HG03045 (cell line): ENCODE data around the gene SLC35A2.
"Not testable (repeated sequence)": the region's sequence is repeated elsewhere in the genome, so short reads cannot be mapped to it uniquely, and the experiment has no call there.

Experiments
- ATAC-seq: cut with Tn5 transposase; IDR thresholded peaks from one replicate; pipeline ENCODE4 v1.9.1; 2021; ENCODE audit warnings: mild to moderate bottlenecking, moderate library complexity; ENCODE audit not compliant: unreplicated experiment

The SLC35A2 gene

GRCh38 chrX:48903290-48903689 is 8.2 kb downstream of the SLC35A2 start:
- no peak for ATAC-seq

GRCh38 chrX:48902776-48903175 is 8.7 kb downstream of the SLC35A2 start:
- ATAC-seq, result no peak

GRCh38 chrX:48902135-48902534 is 9.3 kb downstream of the SLC35A2 start:
- no peak for ATAC-seq

GRCh38 chrX:48901069-48901468 is 10.4 kb downstream of the SLC35A2 start:
- ATAC-seq, result no peak

- no peak for ATAC-seq
Measured at GRCh38 chrX:48899078-48899410, 12.4 kb downstream of the SLC35A2 start.

- peak; percentile 89 for ATAC-seq
Measured at GRCh38 chrX:48897625-48898306, 13.7 kb downstream of the SLC35A2 start, which contains the start of the genes PQBP1 and TIMM17B. PQBP1 (plus strand) TSS chrX:48897930; CDS start chrX:48898510, 580 bp downstream. TIMM17B (minus strand) TSS chrX:48897768; CDS start chrX:48897749, 19 bp downstream.

- peak; percentile 6 for ATAC-seq
Measured at GRCh38 chrX:48897157-48897624, 14.3 kb downstream of the SLC35A2 start.

- ATAC-seq, result no peak
Measured at GRCh38 chrX:48896611-48897011, 14.8 kb downstream of the SLC35A2 start.

- no peak for ATAC-seq
Measured at GRCh38 chrX:48894891-48895290, 16.6 kb downstream of the SLC35A2 start.

- no peak for ATAC-seq
Measured at GRCh38 chrX:48893556-48894348, 17.7 kb downstream of the SLC35A2 start.

- no peak for ATAC-seq
Measured at GRCh38 chrX:48892896-48893295, 18.6 kb downstream of the SLC35A2 start.

- ATAC-seq, result peak; percentile 82
Measured at GRCh38 chrX:48891402-48892288, 19.8 kb downstream of the SLC35A2 start.

- peak; percentile 45 for ATAC-seq
Measured at GRCh38 chrX:48890934-48891401, 20.5 kb downstream of the SLC35A2 start.

GRCh38 chrX:48890296-48890925 is 21.0 kb downstream of the SLC35A2 start:
- no peak for ATAC-seq

- ATAC-seq, result not testable (repeated sequence)
Measured at GRCh38 chrX:48886586-48886985, 24.9 kb downstream of the SLC35A2 start.

- no peak for ATAC-seq
Measured at GRCh38 chrX:48883729-48884128, 27.7 kb downstream of the SLC35A2 start.

GRCh38 chrX:48876944-48877343 is 34.5 kb downstream of the SLC35A2 start:
- not testable (repeated sequence) for ATAC-seq

- not testable (repeated sequence) for ATAC-seq
Measured at GRCh38 chrX:48872017-48872416, 39.4 kb downstream of the SLC35A2 start.

GRCh38 chrX:48864210-48864609 is 47.2 kb downstream of the SLC35A2 start:
- ATAC-seq, result no peak

GRCh38 chrX:48854898-48855297 is 56.5 kb downstream of the SLC35A2 start:
- ATAC-seq, result no peak
